ENCODE results near the gene THAP4.

DNA sequence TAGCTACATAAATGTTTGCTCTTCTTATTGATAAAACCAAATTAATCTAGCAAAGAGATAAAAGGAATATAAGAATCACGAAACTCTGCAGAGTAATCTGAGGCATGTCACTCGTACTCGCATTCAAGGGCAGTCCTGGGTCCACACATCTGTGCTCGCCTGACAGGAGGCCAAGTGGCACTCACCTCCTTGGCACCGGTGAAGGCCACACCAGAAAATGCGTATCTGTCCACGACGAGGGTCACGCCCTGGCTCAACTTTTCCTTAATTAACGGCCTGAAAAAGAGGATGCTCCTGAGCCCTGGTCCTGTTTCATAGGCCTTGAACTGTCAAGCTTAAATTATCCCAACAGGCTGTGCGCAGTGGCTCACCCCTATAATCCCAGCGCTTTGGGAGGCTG lies 43.1 kb upstream of the THAP4 start:
- TF ChIP-seq, protein P1, sequence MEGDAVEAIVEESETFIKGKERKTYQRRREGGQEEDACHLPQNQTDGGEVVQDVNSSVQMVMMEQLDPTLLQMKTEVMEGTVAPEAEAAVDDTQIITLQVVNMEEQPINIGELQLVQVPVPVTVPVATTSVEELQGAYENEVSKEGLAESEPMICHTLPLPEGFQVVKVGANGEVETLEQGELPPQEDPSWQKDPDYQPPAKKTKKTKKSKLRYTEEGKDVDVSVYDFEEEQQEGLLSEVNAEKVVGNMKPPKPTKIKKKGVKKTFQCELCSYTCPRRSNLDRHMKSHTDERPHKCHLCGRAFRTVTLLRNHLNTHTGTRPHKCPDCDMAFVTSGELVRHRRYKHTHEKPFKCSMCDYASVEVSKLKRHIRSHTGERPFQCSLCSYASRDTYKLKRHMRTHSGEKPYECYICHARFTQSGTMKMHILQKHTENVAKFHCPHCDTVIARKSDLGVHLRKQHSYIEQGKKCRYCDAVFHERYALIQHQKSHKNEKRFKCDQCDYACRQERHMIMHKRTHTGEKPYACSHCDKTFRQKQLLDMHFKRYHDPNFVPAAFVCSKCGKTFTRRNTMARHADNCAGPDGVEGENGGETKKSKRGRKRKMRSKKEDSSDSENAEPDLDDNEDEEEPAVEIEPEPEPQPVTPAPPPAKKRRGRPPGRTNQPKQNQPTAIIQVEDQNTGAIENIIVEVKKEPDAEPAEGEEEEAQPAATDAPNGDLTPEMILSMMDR (conservative IDR thresholded peaks at IDR 0.05), result no peak
- TF ChIP-seq ZFX (IDR thresholded peaks at IDR 0.05), result no peak
